Body of pancreas (tissue), 4 donors: ENCODE data around the gene MED16.

Experiments
- CTCF ChIP-seq, 7 experiments: fragments of 450-650 bp in 4 of 7; fragments of 200-600 bp in 3 of 7; sonication (generic) in 3 of 7; IDR thresholded peaks; one replicate each; pipeline ENCODE4 v1.5.1; 2016 to 2019; ENCODE audit warnings: antibody characterized with exemption in 7 of 7
- POLR2A ChIP-seq, 3 donors: fragments of 450-650 bp; IDR thresholded peaks; one replicate each; pipeline ENCODE4 v1.6.1; 2016; ENCODE audit warnings: antibody characterized with exemption in 3 of 3, mild to moderate bottlenecking in 2 of 3

- TF ChIP-seq POLR2A (IDR thresholded peaks at IDR 0.05) (no peak), CTCF (IDR thresholded peaks at IDR 0.05) (no peak)
Measured at GRCh38 chr19:942133-942645, 49.2 kb upstream of the MED16 start.
